ENCODE results near the gene ADARB1.
"Not testable (repeated sequence)": the region's sequence is repeated elsewhere in the genome, so short reads cannot be mapped to it uniquely, and the experiment has no call there.

ADARB1 gene

DNA sequence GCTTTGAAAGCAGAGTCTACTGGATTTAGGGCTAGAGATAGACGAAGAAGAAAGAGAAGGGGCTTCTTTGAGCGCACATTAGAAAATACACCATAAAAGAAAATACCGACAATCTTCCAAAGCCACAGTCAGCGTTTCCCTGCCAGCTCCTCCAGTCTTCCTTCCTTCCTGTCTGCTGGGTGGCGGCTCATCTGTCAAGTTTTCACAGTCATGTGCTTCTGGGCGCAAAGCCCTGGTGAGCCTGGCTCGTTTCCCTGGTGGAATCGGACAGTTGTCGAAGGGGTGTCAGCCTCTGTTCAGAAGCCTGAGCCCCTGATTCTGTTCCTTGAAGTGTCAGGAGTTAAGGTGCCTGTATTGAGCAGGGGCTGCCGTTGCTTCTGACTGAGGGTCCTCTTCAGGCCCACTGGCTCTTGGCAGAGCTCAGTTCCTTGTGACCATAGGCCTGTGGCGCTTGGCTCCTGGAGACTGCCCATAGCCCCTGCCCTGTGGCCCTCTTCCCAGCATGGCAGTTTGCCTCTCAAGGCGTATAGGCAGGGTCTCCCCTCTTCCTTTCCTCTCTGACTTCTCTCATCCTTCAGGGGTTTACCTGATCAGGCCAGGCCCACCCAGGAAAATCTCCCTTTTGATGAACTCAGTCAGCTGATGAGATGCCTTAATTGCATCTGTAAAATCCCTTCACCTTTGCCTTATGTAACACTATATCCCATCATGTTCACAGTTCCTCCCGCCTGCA is 58.6 kb downstream of the ADARB1 start:
- Histone ChIP-seq H3K36me3 (replicated peaks) (no peaks in the 10 kb centered on the region), H3K9me3 (no peaks in the 10 kb centered on the region), H3K4me1 (no peaks in the 10 kb centered on the region), H3K4me3 (no peak overlapping the region), H3K27me3 (ENCODE audit: low read depth) (no peaks in the 10 kb centered on the region)
- in situ Hi-C loops (cut with MboI; ENCODE audit: low sequenced_read_pairs): no loop called here
- no peak for DNase-seq (ENCODE audit: low spot score in 2 of 2)

DNA sequence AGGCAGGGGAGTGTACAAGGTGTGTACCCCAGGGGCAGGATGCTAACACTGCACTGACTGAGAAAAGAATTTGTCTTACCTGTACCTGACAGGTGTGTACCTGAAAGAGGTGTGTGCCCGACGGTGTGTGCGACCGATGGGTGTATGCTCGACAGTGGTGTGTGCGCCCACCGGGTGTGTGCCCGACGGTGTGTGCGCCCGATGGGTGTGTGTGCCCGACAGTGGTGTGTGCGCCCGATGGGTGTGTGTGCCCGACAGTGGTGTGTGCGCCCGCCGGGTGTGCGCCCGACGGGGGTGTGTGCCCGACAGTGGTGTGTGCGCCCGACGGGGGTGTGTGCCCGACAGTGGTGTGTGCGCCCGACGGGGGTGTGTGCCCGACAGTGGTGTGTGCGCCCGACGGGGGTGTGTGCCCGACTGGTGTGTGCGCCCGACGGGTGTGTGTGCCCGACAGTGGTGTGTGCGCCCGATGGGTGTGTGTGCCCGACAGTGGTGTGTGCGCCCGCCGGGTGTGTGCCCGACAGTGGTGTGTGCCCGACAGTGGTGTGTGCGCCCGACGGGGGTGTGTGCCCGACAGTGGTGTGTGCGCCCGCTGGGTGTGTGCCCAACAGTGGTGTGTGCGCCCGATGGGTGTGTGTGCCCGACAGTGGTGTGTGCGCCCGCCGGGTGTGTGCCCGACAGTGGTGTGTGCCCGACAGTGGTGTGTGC is 59.3 kb downstream of the ADARB1 start:
- H3K36me3 ChIP-seq (replicated peaks); H3K27me3 ChIP-seq (ENCODE audit: low read depth); in situ Hi-C loops (cut with MboI; ENCODE audit: low sequenced_read_pairs); DNase-seq (ENCODE audit: low spot score in 2 of 2); H3K9me3 ChIP-seq; H3K4me3 ChIP-seq; H3K4me1 ChIP-seq: not testable (repeated sequence)

DNA sequence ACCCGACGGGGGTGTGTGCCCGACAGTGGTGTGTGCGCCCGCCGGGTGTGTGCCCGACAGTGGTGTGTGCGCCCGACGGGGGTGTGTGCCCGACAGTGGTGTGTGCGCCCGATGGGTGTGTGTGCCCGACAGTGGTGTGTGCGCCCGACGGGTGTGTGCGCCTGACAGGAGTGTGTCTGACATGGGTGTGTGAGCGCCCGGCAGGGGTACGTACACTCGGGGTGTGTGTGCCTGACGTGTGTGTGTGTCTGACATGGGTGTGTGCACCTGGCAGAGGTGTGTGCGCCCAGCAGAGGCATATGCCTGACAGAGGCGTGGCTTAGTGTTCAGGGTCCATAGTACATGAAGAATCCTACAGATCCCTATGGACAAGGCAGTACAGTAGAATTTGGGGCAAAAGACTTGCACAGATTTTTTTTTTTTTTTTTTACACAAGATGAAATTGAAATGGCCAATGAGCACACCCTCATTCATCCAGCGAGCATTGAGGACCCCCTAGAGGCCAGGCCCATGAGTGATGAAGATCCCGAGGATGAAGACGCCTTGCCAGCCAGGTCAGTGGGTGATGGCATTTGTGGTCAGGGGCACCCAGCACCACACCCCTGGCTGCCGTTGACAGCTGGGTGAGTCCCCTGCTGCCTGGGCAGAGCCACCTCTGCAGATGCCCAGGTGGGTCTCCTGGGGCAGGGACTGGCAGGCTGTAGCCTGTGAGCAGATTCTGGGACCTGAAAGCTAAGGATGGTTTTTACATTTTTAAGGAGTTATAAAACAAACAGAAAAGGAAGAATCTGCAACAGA is 60.1 kb downstream of the ADARB1 start:
- in situ Hi-C loops (cut with MboI; ENCODE audit: low sequenced_read_pairs): loop anchor here (5.0 kb wide), 1 partner anchor 187 kb away; no protein-coding TSS in a partner anchor
- Histone ChIP-seq H3K4me1 (no peaks in the 10 kb centered on the region), H3K36me3 (replicated peaks) (no peaks in the 10 kb centered on the region), H3K27me3 (ENCODE audit: low read depth) (no peaks in the 10 kb centered on the region), H3K4me3 (no peak overlapping the region), H3K9me3 (no peaks in the 10 kb centered on the region)
- no peak for DNase-seq (ENCODE audit: low spot score in 2 of 2)

DNA sequence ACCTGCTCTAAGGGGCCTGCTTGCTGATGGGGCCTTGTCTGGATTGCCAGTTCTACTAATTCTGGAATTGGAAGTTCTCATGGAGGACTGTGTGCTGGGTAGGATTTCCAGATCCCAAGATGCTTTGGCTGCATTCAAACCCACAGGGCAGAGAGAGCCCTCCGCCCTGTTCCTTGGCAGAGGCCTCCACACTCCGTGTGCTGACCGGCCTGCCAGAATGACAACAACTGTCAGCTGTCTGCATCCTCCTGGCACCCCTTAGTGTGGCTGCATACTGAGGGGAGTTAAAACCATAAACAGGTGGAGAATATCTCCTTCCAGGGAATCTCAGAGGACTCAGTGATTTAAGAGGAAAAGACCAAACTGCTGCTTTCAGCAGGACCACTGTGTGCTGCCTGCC is 60.7 kb downstream of the ADARB1 start:
- no peaks in the 10 kb centered on the region for H3K36me3 ChIP-seq (replicated peaks)
- H3K4me3 ChIP-seq: no peak overlapping the region
- H3K4me1 ChIP-seq: no peaks in the 10 kb centered on the region
- no peaks in the 10 kb centered on the region for H3K9me3 ChIP-seq
- no peaks in the 10 kb centered on the region for H3K27me3 ChIP-seq (ENCODE audit: low read depth)
- in situ Hi-C loops (cut with MboI; ENCODE audit: low sequenced_read_pairs): loop anchor here (5.0 kb wide), 1 partner anchor 188 kb away; no protein-coding TSS in a partner anchor
- no peak for DNase-seq (ENCODE audit: low spot score in 2 of 2)

DNA sequence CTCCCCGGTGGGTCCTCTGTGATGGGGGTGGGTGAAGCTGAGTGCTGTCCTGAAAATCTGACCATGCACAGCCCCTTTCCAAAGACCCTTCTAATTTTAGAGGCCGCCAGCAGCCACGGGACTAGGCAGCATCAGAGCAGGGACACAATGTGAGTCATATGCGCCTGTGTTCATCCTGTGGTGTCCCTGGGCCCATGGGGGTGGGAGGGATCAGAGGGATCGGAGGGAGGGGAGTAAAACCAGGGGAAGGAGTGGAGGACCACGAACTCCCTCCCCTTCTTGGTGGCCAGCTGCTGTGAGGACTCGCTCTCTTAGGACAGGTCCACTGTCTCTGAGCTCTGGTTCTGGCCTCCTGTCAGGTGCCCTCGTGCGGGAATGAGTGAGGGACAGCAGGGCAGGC is 61.5 kb downstream of the ADARB1 start:
- in situ Hi-C loops (cut with MboI; ENCODE audit: low sequenced_read_pairs): loop anchor here (5.0 kb wide), 1 partner anchor 189 kb away; no protein-coding TSS in a partner anchor
- H3K4me3 ChIP-seq: no peak overlapping the region
- no peak for DNase-seq (ENCODE audit: low spot score in 2 of 2)

GRCh38 chr21:45136500-45136899 is 62.1 kb downstream of the ADARB1 start:
- Histone ChIP-seq H3K9me3 (no peaks in the 10 kb centered on the region), H3K4me1 (no peaks in the 10 kb centered on the region), H3K36me3 (replicated peaks) (no peaks in the 10 kb centered on the region), H3K4me3 (no peak overlapping the region), H3K27me3 (ENCODE audit: low read depth) (no peaks in the 10 kb centered on the region)
- DNase-seq (ENCODE audit: low spot score in 2 of 2): no peak
- in situ Hi-C loops (cut with MboI; ENCODE audit: low sequenced_read_pairs): loop anchor here (5.0 kb wide), 1 partner anchor 189 kb away; no protein-coding TSS in a partner anchor

More for the DNA sequence above, 61.5 kb downstream of the ADARB1 start:
- no peaks in the 10 kb centered on the region for H3K36me3 ChIP-seq (replicated peaks)
- H3K27me3 ChIP-seq (ENCODE audit: low read depth): no peaks in the 10 kb centered on the region
- no peaks in the 10 kb centered on the region for H3K9me3 ChIP-seq
- H3K4me1 ChIP-seq: no peaks in the 10 kb centered on the region

- H3K36me3 ChIP-seq (replicated peaks): no peaks in the 10 kb centered on the region
- H3K9me3 ChIP-seq: no peaks in the 10 kb centered on the region
- in situ Hi-C loops (cut with MboI; ENCODE audit: low sequenced_read_pairs): loop anchor here (5.0 kb wide), 1 partner anchor 190 kb away; no protein-coding TSS in a partner anchor
- H3K27me3 ChIP-seq (ENCODE audit: low read depth): no peaks in the 10 kb centered on the region
- H3K4me3 ChIP-seq: no peak overlapping the region
- no peaks in the 10 kb centered on the region for H3K4me1 ChIP-seq
- DNase-seq (ENCODE audit: low spot score in 2 of 2): peak; percentile 75 to 92
Measured at GRCh38 chr21:45136927-45137611, 62.7 kb downstream of the ADARB1 start.

GRCh38 chr21:45137612-45137937 is 63.2 kb downstream of the ADARB1 start:
- Histone ChIP-seq H3K4me1 (no peaks in the 10 kb centered on the region), H3K4me3 (no peak overlapping the region), H3K27me3 (ENCODE audit: low read depth) (no peaks in the 10 kb centered on the region), H3K9me3 (no peaks in the 10 kb centered on the region), H3K36me3 (replicated peaks) (no peaks in the 10 kb centered on the region)
- in situ Hi-C loops (cut with MboI; ENCODE audit: low sequenced_read_pairs): loop anchor here (5.0 kb wide), 1 partner anchor 190 kb away; no protein-coding TSS in a partner anchor
- DNase-seq (ENCODE audit: low spot score in 2 of 2): no peak

DNA sequence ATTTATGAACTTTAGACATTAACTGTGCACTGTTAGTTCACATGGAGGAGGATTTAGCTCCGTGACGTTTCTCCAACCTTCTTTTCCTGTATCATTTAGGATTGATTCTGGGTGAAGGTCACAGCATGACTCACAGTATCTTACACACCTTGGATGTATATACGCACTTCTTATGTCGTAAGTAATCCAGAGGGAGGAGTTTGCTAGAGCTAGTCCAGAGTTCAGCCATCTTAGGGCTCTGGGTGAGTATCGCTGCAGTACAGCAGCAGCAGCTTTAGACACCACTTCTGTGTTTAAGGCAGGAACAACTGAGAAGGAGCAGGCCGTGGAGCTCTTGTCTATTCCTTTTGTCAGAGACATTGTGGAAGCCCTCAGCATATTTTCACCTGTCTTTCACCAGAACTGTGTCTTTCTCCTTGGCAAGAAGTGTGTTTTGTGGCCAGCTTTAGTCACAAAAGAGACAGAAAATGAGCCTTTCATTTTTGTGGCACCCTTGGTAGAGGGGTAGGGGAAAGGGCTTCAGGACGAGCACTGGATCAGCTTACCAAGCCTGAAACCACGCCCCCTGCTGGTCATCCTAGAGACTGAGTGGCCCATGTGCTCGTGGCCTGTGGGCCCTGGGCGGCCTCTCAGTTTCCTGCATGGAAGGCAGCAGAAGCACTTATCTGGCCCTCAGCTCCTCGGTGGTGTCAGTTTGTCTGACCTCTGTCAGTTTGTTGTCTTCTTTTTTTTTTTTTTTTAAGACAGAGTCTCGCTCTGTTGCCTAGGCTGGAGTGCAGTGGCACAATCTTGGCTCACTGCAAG is 64.0 kb downstream of the ADARB1 start:
- in situ Hi-C loops (cut with MboI; ENCODE audit: low sequenced_read_pairs): loop anchor here (5.0 kb wide), 1 partner anchor 191 kb away; no protein-coding TSS in a partner anchor
- no peaks in the 10 kb centered on the region for H3K4me1 ChIP-seq
- H3K9me3 ChIP-seq: no peaks in the 10 kb centered on the region
- H3K27me3 ChIP-seq (ENCODE audit: low read depth): no peaks in the 10 kb centered on the region
- DNase-seq (ENCODE audit: low spot score in 2 of 2): peak; percentile 52 to 89
- no peak overlapping the region for H3K4me3 ChIP-seq
- no peaks in the 10 kb centered on the region for H3K36me3 ChIP-seq (replicated peaks)

DNA sequence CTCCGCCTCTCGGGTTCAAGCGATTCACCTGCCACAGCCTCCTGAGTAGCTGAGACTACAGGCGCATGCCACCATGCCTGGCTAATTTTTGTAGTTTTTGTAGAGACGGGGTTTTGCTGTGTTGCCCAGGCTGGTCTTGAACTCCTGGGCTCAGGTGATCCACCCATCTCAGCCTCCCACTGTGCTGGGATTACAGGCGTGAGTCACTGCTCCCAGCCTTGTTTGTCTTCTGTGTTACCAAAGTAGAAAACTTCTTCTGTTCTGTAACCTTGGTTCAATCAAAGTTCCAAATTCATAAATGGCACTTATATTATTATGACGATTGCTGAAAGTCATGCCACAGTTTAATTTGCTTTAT is 64.6 kb downstream of the ADARB1 start:
- not testable (repeated sequence) for H3K27me3 ChIP-seq (ENCODE audit: low read depth); DNase-seq (ENCODE audit: low spot score in 2 of 2); H3K9me3 ChIP-seq; H3K4me3 ChIP-seq; H3K36me3 ChIP-seq (replicated peaks); H3K4me1 ChIP-seq
- in situ Hi-C loops (cut with MboI; ENCODE audit: low sequenced_read_pairs): loop anchor here (5.0 kb wide), 1 partner anchor 192 kb away; no protein-coding TSS in a partner anchor

- H3K9me3 ChIP-seq: no peaks in the 10 kb centered on the region
- no peak overlapping the region for H3K4me3 ChIP-seq
- no peaks in the 10 kb centered on the region for H3K27me3 ChIP-seq (ENCODE audit: low read depth)
- DNase-seq (ENCODE audit: low spot score in 2 of 2): no peak
- in situ Hi-C loops (cut with MboI; ENCODE audit: low sequenced_read_pairs): loop anchor here (5.0 kb wide), 1 partner anchor 192 kb away; no protein-coding TSS in a partner anchor
- no peaks in the 10 kb centered on the region for H3K36me3 ChIP-seq (replicated peaks)
- no peaks in the 10 kb centered on the region for H3K4me1 ChIP-seq
Measured at GRCh38 chr21:45139473-45139872, 65.1 kb downstream of the ADARB1 start.

DNA sequence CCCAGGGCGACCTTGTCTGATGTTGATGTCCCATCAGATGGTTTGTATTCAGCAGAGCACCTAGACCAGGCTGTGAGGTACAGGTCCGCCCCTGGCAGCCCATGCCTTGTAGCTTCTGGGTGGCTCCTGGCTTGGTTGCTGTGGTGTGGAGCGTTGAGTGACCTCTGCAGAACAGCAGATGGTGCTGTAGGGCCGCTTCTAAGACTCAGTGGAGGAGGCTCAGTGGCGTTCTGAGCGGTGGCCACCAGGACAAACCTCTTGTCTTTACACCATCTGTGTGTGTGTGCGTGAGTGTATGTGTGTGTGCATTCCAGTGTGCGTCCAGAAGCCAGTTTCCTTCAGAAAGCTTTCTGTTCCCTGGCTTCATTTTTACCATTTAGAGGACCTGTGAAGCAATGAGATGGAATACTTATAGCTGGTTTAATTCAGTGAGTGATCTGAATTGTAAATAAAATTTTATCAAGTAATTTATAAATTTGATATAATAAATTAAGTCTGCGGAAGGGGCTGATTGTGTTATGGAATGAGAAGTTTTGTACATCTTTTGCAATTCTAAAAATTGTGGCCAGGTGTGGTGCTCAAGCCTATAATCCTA is 66.1 kb downstream of the ADARB1 start:
- Histone ChIP-seq H3K27me3 (ENCODE audit: low read depth) (no peaks in the 10 kb centered on the region), H3K4me3 (no peak overlapping the region), H3K36me3 (replicated peaks) (no peaks in the 10 kb centered on the region), H3K9me3 (no peaks in the 10 kb centered on the region), H3K4me1 (no peaks in the 10 kb centered on the region)
- DNase-seq (ENCODE audit: low spot score in 2 of 2): peak; percentile 78 to 86
- in situ Hi-C loops (cut with MboI; ENCODE audit: low sequenced_read_pairs): loop anchor here (10.0 kb wide), 1 partner anchor 324 kb away; no protein-coding TSS in a partner anchor

All from HAP-1 (cell line).